CD4-positive, alpha-beta T cell treated with Interleukin-6 for 4 hours (primary cell): ENCODE results near the gene TEX28.
"Not testable (repeated sequence)": the region's sequence is repeated elsewhere in the genome, so short reads cannot be mapped to it uniquely, and the experiment has no call there.

Experiments used
- DNase-seq: peaks from one replicate; pipeline ENCODE4 v3.0.0-alpha.2; 2020; ENCODE audit warnings: mixed read lengths

Gene TEX28

GRCh38 chrX:154310616-154311536, 16.0 kb upstream of the TEX28 start:
- DNase-seq = no peak

GRCh38 chrX:154309041-154309775, 14.3 kb upstream of the TEX28 start:
- DNase-seq = no peak

DNA sequence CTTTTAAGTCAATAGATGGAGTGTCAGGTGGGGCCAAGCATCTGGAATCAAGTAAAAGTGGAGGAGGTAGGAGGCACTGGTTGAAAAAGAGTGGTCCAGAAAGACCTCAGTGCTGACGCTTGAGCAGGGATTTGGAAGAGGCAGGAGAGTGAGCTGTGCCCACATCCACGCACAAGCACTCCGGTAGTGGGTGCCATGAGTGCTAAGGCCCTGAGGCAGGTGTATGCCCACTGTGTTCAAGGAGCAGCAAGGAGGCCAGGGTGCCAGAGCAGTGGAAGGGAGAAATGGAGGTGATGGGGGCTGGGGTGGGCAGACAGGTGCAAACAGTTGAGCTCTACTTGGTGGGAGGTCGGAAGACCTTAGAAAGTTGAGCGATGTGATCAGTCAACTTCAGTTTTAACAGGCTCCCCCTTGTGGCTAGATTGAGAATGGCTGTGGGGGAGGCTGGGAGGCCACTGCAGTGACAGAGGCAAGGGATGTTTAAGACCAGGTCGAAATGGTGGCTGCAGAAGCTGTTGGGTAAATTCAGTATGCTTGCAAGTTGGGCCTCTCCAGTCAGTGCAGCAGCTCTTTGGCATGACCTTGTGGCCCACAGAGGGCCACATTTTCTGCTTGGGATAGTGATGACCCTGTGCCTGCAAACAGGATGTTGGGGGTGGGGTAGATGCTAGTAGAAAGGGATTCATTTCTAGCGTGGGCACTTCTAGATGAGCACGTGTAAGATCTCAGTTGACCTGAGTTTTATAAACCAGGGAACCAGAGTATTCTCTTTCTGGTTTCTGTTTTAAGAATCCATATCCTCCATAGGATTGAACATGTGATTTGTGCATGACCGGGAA, 13.4 kb upstream of the TEX28 start:
- DNase-seq = peak; percentile 84

DNA sequence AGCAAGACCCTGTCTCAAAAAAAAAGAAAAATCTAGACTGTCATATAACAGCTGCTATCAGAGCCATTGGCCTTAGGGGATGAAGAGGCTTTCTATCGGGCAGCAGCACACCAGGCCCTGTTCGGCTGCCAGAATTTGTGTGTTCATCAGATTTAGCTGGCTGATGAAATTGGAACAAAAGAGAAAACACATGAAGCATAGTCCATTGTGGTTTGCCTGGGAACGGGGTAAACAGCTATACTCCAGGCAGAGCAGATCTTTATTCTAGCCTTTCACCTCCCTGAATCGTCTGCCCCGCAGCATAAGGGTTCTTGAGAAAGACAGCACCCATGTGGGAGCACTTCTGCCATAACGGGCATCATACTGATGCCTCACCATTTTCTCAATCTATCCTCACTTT, 12.3 kb upstream of the TEX28 start:
- no peak for DNase-seq

GRCh38 chrX:154305541-154306205, 10.7 kb upstream of the TEX28 start:
- DNase-seq = no peak

GRCh38 chrX:154304846-154305245, 9.9 kb upstream of the TEX28 start:
- no peak for DNase-seq

- DNase-seq = no peak
These were observed 8.6 kb upstream of the TEX28 start for GRCh38 chrX:154303476-154303875.

- not testable (repeated sequence) for DNase-seq
These were observed 8.1 kb upstream of the TEX28 start for GRCh38 chrX:154302998-154303397.

DNA sequence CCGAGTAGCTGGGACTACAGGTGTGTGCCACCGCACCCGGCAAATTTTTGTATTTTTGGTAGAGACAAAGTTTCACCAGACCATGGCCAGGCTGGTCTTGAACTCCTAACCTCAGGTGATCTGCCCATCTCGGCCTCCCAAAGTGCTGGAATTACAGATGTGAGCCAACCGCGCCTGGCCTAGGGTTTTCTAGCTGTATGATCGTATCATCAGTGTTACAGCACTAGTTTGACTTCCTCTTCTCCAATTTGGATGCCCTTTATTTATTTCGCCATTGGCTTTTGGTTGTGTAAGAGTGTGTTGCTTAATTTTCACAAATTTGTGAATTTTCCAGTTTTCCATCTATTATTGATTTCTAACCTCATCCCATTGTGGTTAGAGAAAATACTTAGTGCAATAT, 5.9 kb upstream of the TEX28 start:
- no peak for DNase-seq

- no peak for DNase-seq
These were observed 3.4 kb upstream of the TEX28 start for GRCh38 chrX:154298312-154298711.

GRCh38 chrX:154296731-154297130, 1.8 kb upstream of the TEX28 start:
- DNase-seq = no peak

- DNase-seq = no peak
These were observed 863 bp upstream of the TEX28 start, which contains the start of gene TKTL1 for GRCh38 chrX:154295664-154296310. Gene TKTL1 (plus strand): TSS chrX:154295795. CDS start chrX:154295860, 65 bp downstream.

- DNase-seq = not testable (repeated sequence)
These were observed 8.5 kb downstream of the TEX28 start for GRCh38 chrX:154286406-154286805.

- not testable (repeated sequence) for DNase-seq
These were observed 10.2 kb downstream of the TEX28 start for GRCh38 chrX:154284489-154285338.

- not testable (repeated sequence) for DNase-seq
These were observed 25.7 kb downstream of the TEX28 start for GRCh38 chrX:154269245-154269644.

DNA sequence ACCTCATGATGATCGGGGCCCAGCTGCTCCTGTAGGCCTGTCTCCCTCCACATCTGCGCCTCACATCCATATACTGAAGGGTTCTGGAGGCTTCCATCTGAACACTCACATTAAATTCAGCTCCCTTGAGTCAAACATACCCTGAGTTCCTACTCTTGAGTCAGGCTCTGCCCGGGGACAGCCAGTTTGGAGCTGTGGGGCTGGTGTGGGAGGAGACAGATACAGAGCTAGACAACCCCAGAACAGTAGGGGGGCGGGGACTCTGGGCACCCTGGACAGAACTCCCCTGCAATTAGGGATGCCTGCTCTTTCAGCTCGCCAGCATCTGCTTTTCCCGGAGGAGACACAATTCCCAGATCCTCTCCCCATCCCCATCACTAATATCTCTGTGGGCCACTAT, 31.9 kb downstream of the TEX28 start:
- DNase-seq = not testable (repeated sequence)

DNA sequence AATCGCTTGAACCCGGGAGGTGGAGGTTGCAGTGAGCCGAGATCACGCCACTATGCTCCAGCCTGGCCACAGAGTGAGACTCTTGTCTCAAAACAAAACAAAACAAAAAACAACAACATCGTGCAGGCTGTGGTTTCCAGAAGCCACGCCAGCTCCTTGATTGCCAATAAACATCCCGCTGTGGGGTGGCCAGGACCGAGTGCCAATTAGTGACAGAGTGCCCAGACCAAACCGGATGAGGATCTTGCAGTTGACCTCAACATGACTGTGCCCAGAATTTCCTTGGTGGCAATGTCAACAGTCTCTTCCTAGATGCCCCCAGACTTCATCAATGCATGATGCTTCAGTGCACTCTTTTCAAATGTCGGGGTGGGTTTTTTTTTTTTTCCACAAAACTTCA, 36.2 kb downstream of the TEX28 start:
- DNase-seq = not testable (repeated sequence)

DNA sequence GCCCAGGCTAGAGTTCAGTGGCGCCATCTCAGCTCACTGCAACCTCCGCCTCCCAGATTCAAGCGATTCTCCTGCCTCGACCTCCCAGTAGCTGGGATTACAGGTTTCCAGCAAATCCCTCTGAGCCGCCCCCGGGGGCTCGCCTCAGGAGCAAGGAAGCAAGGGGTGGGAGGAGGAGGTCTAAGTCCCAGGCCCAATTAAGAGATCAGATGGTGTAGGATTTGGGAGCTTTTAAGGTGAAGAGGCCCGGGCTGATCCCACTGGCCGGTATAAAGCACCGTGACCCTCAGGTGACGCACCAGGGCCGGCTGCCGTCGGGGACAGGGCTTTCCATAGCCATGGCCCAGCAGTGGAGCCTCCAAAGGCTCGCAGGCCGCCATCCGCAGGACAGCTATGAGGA, 37.6 kb downstream of the TEX28 start, which contains the start of gene OPN1MW3:
TSS of gene OPN1MW3 (plus strand) at position 301 of the 400 bp plus-strand sequence. CDS start at position 339, 38 bp downstream.
- DNase-seq = not testable (repeated sequence)

- DNase-seq = not testable (repeated sequence)
These were observed 46.8 kb downstream of the TEX28 start for GRCh38 chrX:154248076-154248475.

DNA sequence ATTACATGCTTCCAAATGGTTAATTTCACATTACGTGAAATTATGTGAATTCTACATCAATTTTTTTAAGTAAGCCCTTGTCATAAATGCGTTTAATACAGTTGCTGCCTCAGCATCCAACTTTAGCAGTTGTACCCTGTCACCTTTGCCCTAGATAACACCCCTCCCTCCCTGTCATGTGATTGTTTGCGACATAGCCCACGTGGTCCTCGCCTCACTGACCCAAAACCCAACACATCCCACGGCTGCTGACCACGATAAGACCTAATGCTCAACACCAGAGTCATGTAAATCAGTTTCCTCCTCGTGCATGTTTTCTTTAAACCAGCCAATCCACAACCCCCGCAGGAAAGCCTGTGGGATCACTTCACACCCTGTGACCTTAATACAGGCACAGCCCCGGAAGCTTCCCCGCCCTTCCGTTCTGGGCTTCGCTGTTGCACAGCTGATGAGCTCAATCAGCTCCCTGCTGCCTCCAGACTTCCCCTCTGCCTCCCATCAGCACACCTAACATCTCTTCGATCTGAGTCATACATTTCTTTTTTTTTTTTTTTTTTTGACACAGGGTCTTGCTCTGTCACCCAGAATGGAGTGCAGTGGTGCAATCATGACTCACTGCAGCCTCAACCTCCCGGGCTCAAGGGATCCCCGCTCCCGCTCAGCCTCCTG, 47.4 kb downstream of the TEX28 start:
- not testable (repeated sequence) for DNase-seq
